K562 (cell line): ENCODE results near the gene PTPMT1. TPM values are rescaled to one million over a fixed set of nuclear protein-coding genes. Genes with fewer than 3 reads are reported as not detected.
A peak's percentile ranks its signal among the peaks of the same experiment; 100 is the strongest.

ENCODE experiments used
- ATAC-seq: fragments of 200-7000 bp; cut with Tn5 transposase; 3 replicates; pipeline ENCODE4 v1.9.1; 2020; ENCODE audit warnings: moderate library complexity
- BruUV-seq: library from RNA; stranded (reverse); fragments of 400-500 nt; replicated peaks from 2 replicates; lab custom pipeline; 2021; lab: Mats Ljungman, UMichigan
- CTCF ChIA-PET: fragments of 300-600 bp; formaldehyde crosslinking; extraction: SDS; loops from one replicate; lab custom pipeline; 2021; ENCODE audit warnings: low intra/inter-chr PET ratio; lab: Yijun Ruan, JAX
- POLR2A ChIA-PET: fragments of 300-600, 350-650 bp; sonication (Branson Sonifier 250); formaldehyde crosslinking; extraction: SDS; loops from one replicate; lab custom pipeline; 2021; ENCODE audit warnings: antibody characterized with exemption, inconsistent platforms; lab: Yijun Ruan, JAX
- DNase-seq, 4 experiments: peaks; one replicate each; pipeline versions ENCODE4 v3.0.0 to v3.0.0-alpha.2; 2011 to 2018; ENCODE audit warnings: low spot score in 3 of 4, mixed read lengths in 3 of 4; ENCODE audit errors: extremely low read depth in 1 of 4
- FAIRE-seq: peaks from 2 replicates; lab custom pipeline; 2011; peaks lifted over from hg19 to GRCh38; lab: Jason Lieb, UNC
- H2AFZ ChIP-seq: 2 replicates; pipeline ENCODE4 v1.6.0; 2011; ENCODE audit warnings: low read depth, low read length, control low read depth, inconsistent platforms
- H3K27ac ChIP-seq: fragments of 200-600 bp; 3 replicates; pipeline ENCODE4 v1.8.0; 2011; ENCODE audit warnings: low read depth, mild to moderate bottlenecking, control low read depth, inconsistent platforms, low read length, moderate library complexity, mixed read lengths; ENCODE audit errors: extremely low read depth
- H3K27me3 ChIP-seq, 2 experiments: fragments of 300-600 bp in 1 of 2; 2 replicates in 1 of 2; 3 replicates in 1 of 2; pipeline versions ENCODE4 v1.6.0 to v1.8.0; 2011; ENCODE audit warnings: inconsistent platforms in 2 of 2, low read length in 2 of 2, mild to moderate bottlenecking in 1 of 2, mixed read lengths in 1 of 2, moderate library complexity in 1 of 2; ENCODE audit not compliant: control insufficient read depth in 2 of 2, insufficient read depth in 2 of 2
- H3K36me3 ChIP-seq: fragments of 300-600 bp; 3 replicates; pipeline ENCODE4 v1.8.0; 2011; ENCODE audit warnings: mild to moderate bottlenecking, low read length, inconsistent platforms; ENCODE audit not compliant: control insufficient read depth, insufficient read depth
- H3K4me1 ChIP-seq, 2 experiments: fragments of 200-600 bp in 1 of 2; replicated peaks in 1 of 2; 2 replicates in 1 of 2; 3 replicates in 1 of 2; pipeline versions ENCODE4 v1.5.1 to v1.8.0; 2011; ENCODE audit warnings: inconsistent platforms in 2 of 2, low read length in 2 of 2, mild to moderate bottlenecking in 1 of 2, mixed read lengths in 1 of 2, moderate library complexity in 1 of 2; ENCODE audit not compliant: control insufficient read depth in 2 of 2, insufficient read depth in 2 of 2
- H3K4me2 ChIP-seq: 2 replicates; pipeline ENCODE4 v1.6.1; 2011; ENCODE audit warnings: low read length, control low read depth, inconsistent platforms, mixed read lengths; ENCODE audit not compliant: insufficient read depth
- H3K4me3 ChIP-seq: fragments of 200-600 bp; sonication (generic), shearing (Covaris generic); 2 replicates; pipeline ENCODE4 v1.5.1; 2016; ENCODE audit warnings: control low read depth, inconsistent platforms
- H3K79me2 ChIP-seq: fragments of 200-600 bp; 3 replicates; pipeline ENCODE4 v1.8.0; 2011; ENCODE audit warnings: low read length, inconsistent platforms; ENCODE audit not compliant: control insufficient read depth, insufficient read depth
- H3K9ac ChIP-seq, 2 experiments: 2 replicates each; pipeline versions ENCODE4 v1.6.0 to v1.6.1; 2011; ENCODE audit warnings: low read depth in 2 of 2, low read length in 2 of 2, control low read depth in 1 of 2, inconsistent platforms in 1 of 2, mild to moderate bottlenecking in 1 of 2, mixed read lengths in 1 of 2; ENCODE audit not compliant: insufficient read depth in 1 of 2
- H3K9me1 ChIP-seq: one replicate; pipeline ENCODE4 v1.6.0; 2011; ENCODE audit warnings: inconsistent platforms, mild to moderate bottlenecking, low read length, moderate library complexity; ENCODE audit not compliant: control insufficient read depth, insufficient read depth
- H3K9me3 ChIP-seq: replicated peaks from 2 replicates; pipeline ENCODE4 v1.5.1; 2011; ENCODE audit warnings: low read depth, low read length, inconsistent platforms; ENCODE audit not compliant: control insufficient read depth, insufficient read depth
- H4K20me1 ChIP-seq: replicated peaks from 2 replicates; pipeline ENCODE4 v1.6.1; 2011; ENCODE audit warnings: low read length, inconsistent platforms, mixed read lengths; ENCODE audit not compliant: control insufficient read depth, insufficient read depth
- BCOR ChIP-seq: fragments of 450-650 bp; IDR thresholded peaks from 2 replicates; pipeline ENCODE4 v1.6.1; 2016
- DEAF1 ChIP-seq: fragments of 450-650 bp; formaldehyde crosslinking; IDR thresholded peaks from 2 replicates; pipeline ENCODE4 v1.4.0; 2020; ENCODE audit warnings: mild to moderate bottlenecking, moderate library complexity
- FOXA1 ChIP-seq: fragments of 450-650 bp; IDR thresholded peaks from 2 replicates; pipeline ENCODE4 v1.6.1; 2016; ENCODE audit warnings: mild to moderate bottlenecking, borderline replicate concordance
- FOXJ3 ChIP-seq: sonication (generic); formaldehyde crosslinking; IDR thresholded peaks from 2 replicates; pipeline ENCODE4 v1.4.0; 2020; ENCODE audit warnings: mild to moderate bottlenecking, missing genetic modification reagents
- HBP1 ChIP-seq: fragments of 450-650 bp; formaldehyde crosslinking; IDR thresholded peaks from 2 replicates; pipeline ENCODE4 v1.4.0; 2022; ENCODE audit warnings: missing genetic modification characterization
- HOXB6 ChIP-seq: fragments of 250-450 bp; sonication (Bioruptor Pico); IDR thresholded peaks from 2 replicates; pipeline ENCODE4 v1.5.1; 2022; ENCODE audit warnings: mild to moderate bottlenecking, borderline replicate concordance
- MECOM ChIP-seq: fragments of 250-450 bp; sonication (Bioruptor Pico); IDR thresholded peaks from 2 replicates; pipeline ENCODE4 v1.8.0; 2022; ENCODE audit warnings: inconsistent platforms
- MTA2 ChIP-seq: fragments of 450-650 bp; IDR thresholded peaks from 2 replicates; pipeline ENCODE4 v1.6.1; 2016; ENCODE audit warnings: low read depth
- OTX1 ChIP-seq: fragments of 450-650 bp; formaldehyde crosslinking; IDR thresholded peaks from 2 replicates; pipeline ENCODE4 v1.4.0; 2022; ENCODE audit warnings: mild to moderate bottlenecking
- POLR2AphosphoS5 ChIP-seq: IDR thresholded peaks from 2 replicates; pipeline ENCODE4 v1.6.1; 2011; ENCODE audit warnings: mild to moderate bottlenecking, low read depth, low read length, moderate library complexity; ENCODE audit not compliant: control insufficient read depth, insufficient read depth
- SREBF2 ChIP-seq: sonication (generic); formaldehyde crosslinking; IDR thresholded peaks from 2 replicates; pipeline ENCODE4 v1.4.0; 2020; ENCODE audit warnings: mild to moderate bottlenecking, missing genetic modification reagents
- TEAD2 ChIP-seq: fragments of 450-650 bp; IDR thresholded peaks from 2 replicates; pipeline ENCODE4 v1.6.1; 2016; ENCODE audit warnings: missing genetic modification characterization, control low read depth, missing compliant biosample characterization
- TRIM28 ChIP-seq: fragments of 450-650 bp; IDR thresholded peaks from 2 replicates; pipeline ENCODE4 v1.6.1; 2017
- ZNF395 ChIP-seq: fragments of 200-800 bp; sonication (Bioruptor generic); IDR thresholded peaks from 2 replicates; pipeline ENCODE4 v1.6.1; 2017; ENCODE audit warnings: missing genetic modification characterization, missing compliant biosample characterization
- WGBS: fragments of 100-300 bp; shearing (Covaris generic); methylation state at CpG from one replicate; pipeline ENCODE4 v1.1.6; 2016; ENCODE audit warnings: low coverage, mixed read lengths; ENCODE audit not compliant: insufficient coverage; ENCODE audit errors: missing lambda C conversion rate; 5-methylcytosine and 5-hydroxymethylcytosine counted together
- in situ Hi-C: fragments of 300-500 bp; cut with MboI; formaldehyde crosslinking; loops from 4 replicates; pipeline ENCODE4 v1.15.0; 2018; ENCODE audit warnings: inconsistent platforms, mixed read lengths
- intact Hi-C: fragments of 100-400 bp; cut with micrococcal nuclease; formaldehyde crosslinking; loops from 2 replicates; pipeline ENCODE4 v1.14.2; 2022
- polyA plus RNA-seq, 8 experiments: library from polyadenylated mRNA; depleted of rRNA in 4 of 8; stranded (reverse) in 5 of 8; unstranded in 3 of 8; fragments of >200 nt; fragmentation: Nextera tagmentation in 2 of 8; fragmentation: Illumina TruSeq in 1 of 8; extraction: Ambion mirVana in 2 of 8; extraction: Trizol in 1 of 8; gene quantifications; 2 replicates each; pipeline versions ENCODE4 v1.2.1 to v1.2.3, GENCODE V29; 2011 to 2014; ENCODE audit warnings: inconsistent platforms in 1 of 8, missing spikeins in 1 of 8
- total RNA-seq, 7 experiments: library from RNA; depleted of rRNA in 6 of 7; stranded (reverse); fragments of >200 nt in 6 of 7; fragmentation: Illumina TruSeq in 2 of 7; extraction: Trizol in 2 of 7; gene quantifications; 2 replicates each; pipeline versions ENCODE4 v1.2.1 to v1.2.3, GENCODE V29; 2011 to 2021; ENCODE audit warnings: low replicate concordance in 1 of 7

PTPMT1 gene
- total and polyA plus RNA-seq, 9 of the 15 experiments (the other 6 are each of a cell fraction or from before 2014, with no cell fraction given): 10.4 to 140 (median 67.2) TPM

- peak; percentile 89 for TF ChIP-seq BCOR
- TF ChIP-seq TRIM28: peak; percentile 65; the same call in 1 of the 2 replicates
- no peak for TF ChIP-seq POLR2AphosphoS5
These were observed 825 bp downstream of the PTPMT1 start (continued) for GRCh38 chr11:47566149-47566698.

GRCh38 chr11:47569646-47570045 is 4.2 kb downstream of the PTPMT1 start:
- in situ Hi-C loops: no loop called here
- no peak for TF ChIP-seq FOXJ3 (CRISPR knock-in tag)
- TF ChIP-seq ZNF395: no peak
- TF ChIP-seq TEAD2 (tag): no peak
- no peak for TF ChIP-seq OTX1 (CRISPR knock-in tag)
- TF ChIP-seq MTA2: no peak
- no peak for TF ChIP-seq HOXB6
- TF ChIP-seq MECOM: no peak
- no peak for TF ChIP-seq FOXA1
- no peak for TF ChIP-seq DEAF1 (CRISPR knock-in tag)
- no peak for TF ChIP-seq SREBF2 (CRISPR knock-in tag)
- TF ChIP-seq HBP1 (CRISPR knock-in tag): no peak
- TF ChIP-seq, all 486 proteins: peak for 0
- intact Hi-C loops: no loop called here
- BruUV-seq: no TSS peak
- Histone ChIP-seq H3K4me2 (no peak overlapping the region), H3K79me2 (peaks cover 46% of the 10 kb centered on the region), H3K9me3 (no peaks in the 10 kb centered on the region), H2AFZ (no peak overlapping the region), H3K36me3 (peaks cover 61% of the 10 kb centered on the region; the same call in 2 of the 3 replicates), H3K9me1 (no peaks in the 10 kb centered on the region), H4K20me1 (no peaks in the 10 kb centered on the region), H3K27me3 (no peaks in the 10 kb centered on the region), H3K4me3 (no peak overlapping the region), H3K9ac (no peak overlapping the region), H3K4me1 (peaks cover 5 to 20% of the 10 kb centered on the region in 2 experiments; a peak in 4 of 5 replicates), H3K27ac (no peak overlapping the region)
- ATAC-seq: no peak
- WGBS: 94% methylated on average over 7 of the region's 7 CpGs
- FAIRE-seq: no peak
- ChIA-PET CTCF (no interaction called here), POLR2A (interaction anchor here (1.3 to 2.0 kb wide), 2 partner anchors 8 to 10 kb away, joined by 4 to 10 read pairs; partner anchors contain the start of genes KBTBD4 and NDUFS3)
- DNase-seq: peak in 1 of 4 experiments; percentile 6
